MCF 10A (cell line): ENCODE data around the gene ITGA11. TPM values are rescaled to one million over a fixed set of nuclear protein-coding genes. Genes with fewer than 3 reads are reported as not detected.

Experiments
- BruUV-seq: library from RNA; stranded (reverse); fragments of 400-500 nt; replicated peaks from 2 replicates; lab custom pipeline; 2021; lab: Mats Ljungman, UMichigan
- CTCF ChIA-PET: fragments of 300-600 bp; sonication (Branson Sonifier 250); formaldehyde crosslinking; extraction: SDS; loops from one replicate; lab custom pipeline; 2021; ENCODE audit warnings: antibody characterized with exemption, inconsistent platforms; lab: Yijun Ruan, JAX
- POLR2A ChIA-PET: fragments of 300-600, 350-650 bp; sonication (Branson Sonifier 250); formaldehyde crosslinking; extraction: SDS; loops from one replicate; lab custom pipeline; 2020; ENCODE audit warnings: antibody characterized with exemption, inconsistent platforms; lab: Yijun Ruan, JAX
- DNase-seq: peaks from one replicate; pipeline ENCODE4 v3.0.0-alpha.2; 2018; ENCODE audit not compliant: unreplicated experiment
- H3K27ac Mint-ChIP-seq: one replicate; pipeline ENCODE4 v1.8.0; 2022; ENCODE audit warnings: mild to moderate bottlenecking, low read depth, mixed read lengths; ENCODE audit not compliant: unreplicated experiment
- H3K27me3 Mint-ChIP-seq: one replicate; pipeline ENCODE4 v1.8.0; 2022; ENCODE audit warnings: mixed read lengths; ENCODE audit not compliant: insufficient read depth, unreplicated experiment
- H3K36me3 Mint-ChIP-seq: one replicate; pipeline ENCODE4 v1.8.0; 2022; ENCODE audit warnings: mild to moderate bottlenecking, moderate library complexity, mixed read lengths; ENCODE audit not compliant: insufficient read depth, unreplicated experiment
- H3K4me1 Mint-ChIP-seq: one replicate; pipeline ENCODE4 v1.8.0; 2022; ENCODE audit warnings: mixed read lengths; ENCODE audit not compliant: insufficient read depth, unreplicated experiment
- H3K4me3 Mint-ChIP-seq: one replicate; pipeline ENCODE4 v1.8.0; 2022; ENCODE audit warnings: mild to moderate bottlenecking, moderate library complexity, mixed read lengths; ENCODE audit not compliant: unreplicated experiment
- H3K9me3 Mint-ChIP-seq: one replicate; pipeline ENCODE4 v1.8.0; 2022; ENCODE audit warnings: mixed read lengths; ENCODE audit not compliant: unreplicated experiment
- intact Hi-C: fragments of 100-400 bp; cut with micrococcal nuclease; formaldehyde crosslinking; loops from 2 replicates; pipeline ENCODE4 v1.14.1; 2022
- total RNA-seq: library from RNA; stranded (reverse); gene quantifications from 2 replicates; pipeline ENCODE4 v1.2.3, GENCODE V29; 2022
- TF ChIP-seq, protein P1 (sequence below): fragments of 200-600 bp; IDR thresholded peaks from one replicate; pipeline ENCODE4 v1.8.0; 2022; ENCODE audit warnings: antibody characterized with exemption, mild to moderate bottlenecking; ENCODE audit not compliant: unreplicated experiment

The ITGA11 gene
- total RNA-seq, 1 experiment from 2014 or later: 0.19 TPM

DNA sequence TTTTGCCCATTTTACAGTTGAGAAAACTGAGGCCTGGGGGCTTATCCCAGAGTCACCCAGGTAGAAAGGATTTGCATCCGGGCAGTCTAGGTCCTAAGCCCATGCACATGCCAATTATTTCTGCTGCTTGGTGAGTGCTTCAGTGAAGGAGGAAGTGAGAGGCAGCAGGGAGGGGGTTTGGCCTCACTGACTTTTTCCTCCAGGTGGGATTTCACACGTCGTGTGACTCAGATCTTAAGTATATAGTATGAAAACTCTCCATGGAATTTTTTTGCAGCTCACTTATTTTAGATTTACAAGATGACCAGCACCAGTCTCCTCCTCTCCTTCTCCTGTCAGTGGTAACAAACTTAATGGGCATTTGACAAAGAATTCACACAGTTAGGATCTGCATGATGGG is 4.6 kb downstream of the ITGA11 start:
- no peaks in the 10 kb centered on the region for H3K9me3 Mint-ChIP-seq
- ChIA-PET CTCF (no interaction called here), POLR2A (interaction anchor here (1.1 kb wide), 1 partner anchor 70 kb away, joined by 4 read pairs; no protein-coding TSS in a partner anchor)
- intact Hi-C loops: no loop called here
- no TSS peak for BruUV-seq
- H3K36me3 Mint-ChIP-seq: no peaks in the 10 kb centered on the region
- H3K27ac Mint-ChIP-seq: no peak overlapping the region
- peaks cover 22% of the 10 kb centered on the region for H3K27me3 Mint-ChIP-seq
- H3K4me3 Mint-ChIP-seq: no peak overlapping the region
- DNase-seq: no peak
- TF ChIP-seq, protein P1, sequence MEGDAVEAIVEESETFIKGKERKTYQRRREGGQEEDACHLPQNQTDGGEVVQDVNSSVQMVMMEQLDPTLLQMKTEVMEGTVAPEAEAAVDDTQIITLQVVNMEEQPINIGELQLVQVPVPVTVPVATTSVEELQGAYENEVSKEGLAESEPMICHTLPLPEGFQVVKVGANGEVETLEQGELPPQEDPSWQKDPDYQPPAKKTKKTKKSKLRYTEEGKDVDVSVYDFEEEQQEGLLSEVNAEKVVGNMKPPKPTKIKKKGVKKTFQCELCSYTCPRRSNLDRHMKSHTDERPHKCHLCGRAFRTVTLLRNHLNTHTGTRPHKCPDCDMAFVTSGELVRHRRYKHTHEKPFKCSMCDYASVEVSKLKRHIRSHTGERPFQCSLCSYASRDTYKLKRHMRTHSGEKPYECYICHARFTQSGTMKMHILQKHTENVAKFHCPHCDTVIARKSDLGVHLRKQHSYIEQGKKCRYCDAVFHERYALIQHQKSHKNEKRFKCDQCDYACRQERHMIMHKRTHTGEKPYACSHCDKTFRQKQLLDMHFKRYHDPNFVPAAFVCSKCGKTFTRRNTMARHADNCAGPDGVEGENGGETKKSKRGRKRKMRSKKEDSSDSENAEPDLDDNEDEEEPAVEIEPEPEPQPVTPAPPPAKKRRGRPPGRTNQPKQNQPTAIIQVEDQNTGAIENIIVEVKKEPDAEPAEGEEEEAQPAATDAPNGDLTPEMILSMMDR: no peak
- peaks cover 3% of the 10 kb centered on the region for H3K4me1 Mint-ChIP-seq

DNA sequence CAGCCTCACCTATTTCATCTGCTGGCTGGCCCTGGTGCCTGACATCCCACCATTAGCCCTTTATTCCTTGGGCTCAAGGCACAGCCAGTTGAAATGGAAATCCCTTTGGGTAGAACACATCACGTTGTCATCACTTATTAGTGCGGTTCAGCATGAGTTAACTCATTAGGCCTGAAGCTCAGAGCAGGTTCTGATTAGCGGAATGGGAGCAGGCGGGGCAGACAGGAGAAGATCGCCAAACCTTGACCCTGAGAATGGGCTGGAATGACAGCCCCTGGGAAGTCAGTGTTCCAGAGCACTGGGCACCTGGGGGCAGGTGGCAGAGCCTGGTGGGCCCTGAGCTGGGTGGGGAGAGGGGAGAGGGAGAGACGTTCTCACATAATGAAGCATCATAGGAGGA is 5.8 kb downstream of the ITGA11 start:
- TF ChIP-seq, protein P1: no peak
- Mint-ChIP-seq H3K4me3 (no peak overlapping the region), H3K36me3 (no peaks in the 10 kb centered on the region), H3K27me3 (peaks cover 15% of the 10 kb centered on the region), H3K9me3 (no peaks in the 10 kb centered on the region), H3K4me1 (no peaks in the 10 kb centered on the region), H3K27ac (no peak overlapping the region)
- no peak for DNase-seq
- BruUV-seq: no TSS peak
- CTCF ChIA-PET: no interaction called here
- intact Hi-C loops: no loop called here
- POLR2A ChIA-PET: no interaction called here

DNA sequence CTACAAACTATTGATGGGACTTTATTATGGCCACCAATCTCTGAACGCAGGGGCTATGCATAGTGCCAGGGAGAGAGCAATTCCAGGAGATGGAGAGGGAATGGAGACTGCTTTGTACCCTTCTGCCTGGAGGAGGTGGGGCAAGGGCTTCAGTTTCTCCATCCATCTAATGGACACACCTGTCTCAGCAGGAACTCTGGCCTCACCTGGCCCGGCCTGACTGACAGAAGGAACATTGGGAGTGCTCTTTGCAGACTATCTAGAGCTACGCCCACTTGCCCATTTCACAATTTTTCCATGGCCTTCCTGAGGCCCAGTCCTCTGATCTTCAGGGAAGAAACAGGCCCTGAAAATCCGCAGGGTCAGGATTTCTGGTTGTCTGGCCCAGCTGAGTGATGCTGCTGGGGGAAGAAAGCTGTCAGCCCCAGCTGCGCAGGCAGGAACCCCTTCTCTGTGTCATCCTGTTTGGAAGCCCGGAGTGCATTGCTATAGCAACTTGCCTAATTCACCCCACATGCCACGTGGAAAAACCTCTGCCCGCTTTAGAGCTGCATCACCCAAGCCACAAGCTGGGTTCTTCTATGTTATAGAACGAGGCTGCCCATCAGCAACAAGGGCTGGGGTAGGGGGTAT is 6.4 kb downstream of the ITGA11 start:
- TF ChIP-seq, protein P1: no peak
- H3K9me3 Mint-ChIP-seq: no peaks in the 10 kb centered on the region
- no peak overlapping the region for H3K27ac Mint-ChIP-seq
- POLR2A ChIA-PET: no interaction called here
- no peak overlapping the region for H3K4me3 Mint-ChIP-seq
- no peaks in the 10 kb centered on the region for H3K4me1 Mint-ChIP-seq
- no TSS peak for BruUV-seq
- H3K27me3 Mint-ChIP-seq: peaks cover 10% of the 10 kb centered on the region
- DNase-seq: no peak
- CTCF ChIA-PET: no interaction called here
- no peaks in the 10 kb centered on the region for H3K36me3 Mint-ChIP-seq
- intact Hi-C loops: no loop called here

DNA sequence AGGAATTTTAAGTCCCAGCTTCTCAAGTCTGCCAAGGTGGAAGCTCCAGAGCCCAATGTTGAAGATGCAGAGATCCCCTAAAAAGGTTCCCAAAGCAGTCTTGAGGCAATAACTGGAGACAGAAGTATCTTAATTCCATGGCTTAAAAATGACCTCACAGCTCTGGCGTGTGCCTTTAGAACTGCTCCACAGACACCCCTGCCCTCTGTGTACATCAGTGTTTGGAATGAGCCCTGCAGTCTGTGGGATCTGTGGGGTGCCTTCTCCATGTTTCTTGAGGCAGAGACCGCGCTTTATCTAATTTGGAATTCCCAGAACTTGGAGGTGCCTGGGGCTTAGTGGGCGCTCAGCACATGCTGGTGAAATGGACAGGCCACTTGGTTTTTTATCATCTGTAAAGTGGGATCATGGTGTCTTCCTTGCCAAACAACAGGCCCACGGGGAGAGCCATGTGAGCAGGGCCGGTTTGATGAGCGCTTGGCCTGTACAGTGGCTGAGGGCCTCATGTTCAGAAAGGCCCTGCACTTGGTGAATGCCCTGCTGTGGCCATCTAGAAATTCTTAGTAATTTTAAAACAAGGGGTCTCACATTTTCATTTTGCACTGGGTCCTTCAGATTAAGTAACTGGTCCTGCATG is 7.1 kb downstream of the ITGA11 start:
- TF ChIP-seq, protein P1: no peak
- CTCF ChIA-PET: no interaction called here
- POLR2A ChIA-PET: no interaction called here
- Mint-ChIP-seq H3K36me3 (no peaks in the 10 kb centered on the region), H3K9me3 (no peaks in the 10 kb centered on the region), H3K27ac (no peak overlapping the region), H3K27me3 (peaks cover 3% of the 10 kb centered on the region), H3K4me3 (no peak overlapping the region), H3K4me1 (no peaks in the 10 kb centered on the region)
- intact Hi-C loops: no loop called here
- BruUV-seq: no TSS peak
- no peak for DNase-seq
